Measurements from ENCODE around the gene RAET1E. TPM values are rescaled to one million over a fixed set of nuclear protein-coding genes. Genes with fewer than 3 reads are reported as not detected.
"Not testable (repeated sequence)": the region's sequence is repeated elsewhere in the genome, so short reads cannot be mapped to it uniquely, and the experiment has no call there.

Gene RAET1E
- total RNA-seq, 1 experiment from 2014 or later: not detected

DNA sequence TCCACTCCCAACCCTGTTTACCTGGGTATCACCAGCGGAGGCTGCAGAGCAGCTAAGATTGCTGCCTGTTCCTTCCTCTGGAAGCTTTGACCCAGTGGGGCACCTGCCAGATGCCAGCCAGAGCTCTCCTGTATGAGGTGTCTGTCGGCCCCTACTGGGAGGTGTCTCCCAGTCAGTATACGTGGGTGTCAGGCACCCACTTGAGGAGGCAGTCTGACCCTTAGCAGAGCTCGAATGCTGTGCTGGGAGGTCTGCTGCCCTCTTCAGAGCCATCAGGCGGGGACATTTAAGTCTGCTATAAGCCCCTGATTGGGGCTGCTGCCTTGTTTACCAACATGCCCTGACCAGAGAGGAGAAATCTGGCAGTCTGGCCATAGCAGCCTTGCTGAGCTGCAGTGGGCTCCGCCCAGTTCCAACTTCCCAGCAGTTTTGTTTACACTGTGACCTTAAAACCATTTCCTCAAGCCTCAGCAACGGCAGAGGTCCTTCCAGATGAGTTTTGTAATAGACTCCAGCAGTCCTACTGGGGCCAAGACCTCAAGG lies 2.8 kb downstream of the RAET1E start:
- no peaks in the 10 kb centered on the region for H3K9me3 Mint-ChIP-seq
- H2BK20ac ChIP-seq (ENCODE audit: low read depth, low read length, poor library complexity, severe bottlenecking): no peak overlapping the region
- WGBS (ENCODE audit: extremely low coverage, insufficient read length, low lambda C conversion rate): no CpG with 5 or more reads among the region's 7 CpGs

DNA sequence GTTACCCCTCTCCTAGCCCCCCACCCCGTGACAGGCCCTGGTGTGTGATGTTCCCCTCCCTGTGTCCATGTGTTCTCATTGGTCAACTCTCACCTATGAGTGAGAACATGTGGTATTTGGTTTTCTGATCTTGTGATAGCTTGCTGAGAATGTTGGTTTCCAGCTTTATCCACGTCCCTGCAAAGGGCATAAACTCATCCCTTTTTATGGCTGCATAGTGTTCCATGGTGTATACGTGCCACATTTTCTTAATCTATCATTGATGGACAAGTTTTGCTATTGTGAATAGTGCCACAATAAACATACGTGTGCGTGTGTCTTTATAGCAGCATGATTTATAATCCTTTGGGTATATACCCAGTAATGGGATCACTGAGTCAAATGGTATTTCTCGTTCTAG lies 6.0 kb downstream of the RAET1E start:
- H3K9ac ChIP-seq (ENCODE audit: extremely low read depth, insufficient read length, low read length); H3K23me2 ChIP-seq (ENCODE audit: insufficient read length, low read depth, low read length, poor library complexity, severe bottlenecking); H4K91ac ChIP-seq (ENCODE audit: insufficient read length, low read depth, low read length); H3K4me1 Mint-ChIP-seq; DNase-seq; H2AK5ac ChIP-seq (ENCODE audit: insufficient read length, low read length); H4K8ac ChIP-seq (replicated peaks; ENCODE audit: insufficient read length, low read depth, low read length); H4K20me1 ChIP-seq (ENCODE audit: control insufficient read depth, insufficient read depth, insufficient read length); H3K36me3 Mint-ChIP-seq (ENCODE audit: insufficient read depth in 1 of 3, low read depth in 3 of 3); H3T11ph ChIP-seq (ENCODE audit: low read length); H2BK12ac ChIP-seq (ENCODE audit: insufficient read length, low read depth, low read length); H3K27ac ChIP-seq (ENCODE audit: insufficient read length, low read depth, low read length); H3K27ac Mint-ChIP-seq; H3K18ac ChIP-seq (ENCODE audit: insufficient read length, low read depth, low read length); H4K5ac ChIP-seq (ENCODE audit: insufficient read length, low read depth, low read length); H3K9me3 Mint-ChIP-seq; H2BK120ac ChIP-seq (ENCODE audit: low read depth, low read length, poor library complexity, severe bottlenecking); H3K9me3 ChIP-seq (ENCODE audit: control insufficient read depth, low read depth, low read length); H3K79me1 ChIP-seq (ENCODE audit: insufficient read depth, low read depth, low read length, poor library complexity, severe bottlenecking); H3K23ac ChIP-seq (ENCODE audit: insufficient read length, low read depth, low read length); H2AFZ ChIP-seq (ENCODE audit: low read length); H3K14ac ChIP-seq (ENCODE audit: insufficient read depth, low read length); H2BK20ac ChIP-seq (ENCODE audit: low read depth, low read length, poor library complexity, severe bottlenecking); H2BK15ac ChIP-seq (ENCODE audit: low read depth, low read length); H2BK5ac ChIP-seq (ENCODE audit: insufficient read length, low read length); H3K4me3 Mint-ChIP-seq; H3K4me1 ChIP-seq (ENCODE audit: insufficient read depth, low read length); H3K56ac ChIP-seq (ENCODE audit: insufficient read length, low read depth, low read length); H3K27me3 ChIP-seq (ENCODE audit: insufficient read depth, low read length); H3K4ac ChIP-seq (ENCODE audit: low read depth, low read length); H3K4me2 ChIP-seq (ENCODE audit: insufficient read depth, insufficient read length, low read length); H3K79me2 ChIP-seq (ENCODE audit: insufficient read depth, low read length): not testable (repeated sequence)
- WGBS (ENCODE audit: extremely low coverage, insufficient read length, low lambda C conversion rate): no CpG with 5 or more reads among the region's 6 CpGs
- H3K27me3 Mint-ChIP-seq (ENCODE audit: low read depth): peaks cover 55% of the 10 kb centered on the region

More for the DNA sequence above, 2.8 kb downstream of the RAET1E start:
- Histone ChIP-seq H3K14ac (ENCODE audit: insufficient read depth, low read length) (no peak overlapping the region), H4K8ac (replicated peaks; ENCODE audit: insufficient read length, low read depth, low read length) (no peak overlapping the region), H2BK15ac (ENCODE audit: low read depth, low read length) (no peak overlapping the region), H4K5ac (ENCODE audit: insufficient read length, low read depth, low read length) (no peak overlapping the region), H2AFZ (ENCODE audit: low read length) (no peak overlapping the region), H3T11ph (ENCODE audit: low read length) (no peak overlapping the region), H3K79me2 (ENCODE audit: insufficient read depth, low read length) (no peaks in the 10 kb centered on the region), H4K91ac (ENCODE audit: insufficient read length, low read depth, low read length) (no peak overlapping the region), H3K23ac (ENCODE audit: insufficient read length, low read depth, low read length) (no peak overlapping the region), H2BK12ac (ENCODE audit: insufficient read length, low read depth, low read length) (no peak overlapping the region), H3K27ac (ENCODE audit: insufficient read length, low read depth, low read length) (no peak overlapping the region), H3K9ac (ENCODE audit: extremely low read depth, insufficient read length, low read length) (no peak overlapping the region), H3K4me2 (ENCODE audit: insufficient read depth, insufficient read length, low read length) (no peak overlapping the region), H3K79me1 (ENCODE audit: insufficient read depth, low read depth, low read length, poor library complexity, severe bottlenecking) (no peaks in the 10 kb centered on the region), H2BK120ac (ENCODE audit: low read depth, low read length, poor library complexity, severe bottlenecking) (no peak overlapping the region), H3K27me3 (ENCODE audit: insufficient read depth, low read length) (no peaks in the 10 kb centered on the region; the same call in 1 of the 2 replicates), H4K20me1 (ENCODE audit: control insufficient read depth, insufficient read depth, insufficient read length) (no peaks in the 10 kb centered on the region), H3K9me3 (ENCODE audit: control insufficient read depth, low read depth, low read length) (no peaks in the 10 kb centered on the region), H3K23me2 (ENCODE audit: insufficient read length, low read depth, low read length, poor library complexity, severe bottlenecking) (no peaks in the 10 kb centered on the region), H2BK5ac (ENCODE audit: insufficient read length, low read length) (no peak overlapping the region), H3K18ac (ENCODE audit: insufficient read length, low read depth, low read length) (no peak overlapping the region), H2AK5ac (ENCODE audit: insufficient read length, low read length) (no peak overlapping the region), H3K4me1 (ENCODE audit: insufficient read depth, low read length) (no peaks in the 10 kb centered on the region; the same call in 1 of the 2 replicates), H3K4ac (ENCODE audit: low read depth, low read length) (no peak overlapping the region), H3K56ac (ENCODE audit: insufficient read length, low read depth, low read length) (no peak overlapping the region)
- peaks cover 0 to 7% of the 10 kb centered on the region in 2 experiments; a peak in 3 of 4 replicates for H3K4me1 Mint-ChIP-seq
- no peak overlapping the region for H3K27ac Mint-ChIP-seq
- TF ChIP-seq, protein P1, sequence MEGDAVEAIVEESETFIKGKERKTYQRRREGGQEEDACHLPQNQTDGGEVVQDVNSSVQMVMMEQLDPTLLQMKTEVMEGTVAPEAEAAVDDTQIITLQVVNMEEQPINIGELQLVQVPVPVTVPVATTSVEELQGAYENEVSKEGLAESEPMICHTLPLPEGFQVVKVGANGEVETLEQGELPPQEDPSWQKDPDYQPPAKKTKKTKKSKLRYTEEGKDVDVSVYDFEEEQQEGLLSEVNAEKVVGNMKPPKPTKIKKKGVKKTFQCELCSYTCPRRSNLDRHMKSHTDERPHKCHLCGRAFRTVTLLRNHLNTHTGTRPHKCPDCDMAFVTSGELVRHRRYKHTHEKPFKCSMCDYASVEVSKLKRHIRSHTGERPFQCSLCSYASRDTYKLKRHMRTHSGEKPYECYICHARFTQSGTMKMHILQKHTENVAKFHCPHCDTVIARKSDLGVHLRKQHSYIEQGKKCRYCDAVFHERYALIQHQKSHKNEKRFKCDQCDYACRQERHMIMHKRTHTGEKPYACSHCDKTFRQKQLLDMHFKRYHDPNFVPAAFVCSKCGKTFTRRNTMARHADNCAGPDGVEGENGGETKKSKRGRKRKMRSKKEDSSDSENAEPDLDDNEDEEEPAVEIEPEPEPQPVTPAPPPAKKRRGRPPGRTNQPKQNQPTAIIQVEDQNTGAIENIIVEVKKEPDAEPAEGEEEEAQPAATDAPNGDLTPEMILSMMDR (conservative IDR thresholded peaks at IDR 0.05): no peak
- no peak overlapping the region for H3K4me3 Mint-ChIP-seq
- peaks cover 53% of the 10 kb centered on the region for H3K27me3 Mint-ChIP-seq (ENCODE audit: low read depth)
- no peaks in the 10 kb centered on the region for H3K36me3 Mint-ChIP-seq (ENCODE audit: insufficient read depth in 1 of 3, low read depth in 3 of 3)
- peak; percentile 45 for DNase-seq
